Erythroblast (primary cell): ENCODE measurements around the gene MYCBPAP.

Experiments
- GATA1 ChIP-seq: IDR thresholded peaks from 2 replicates; pipeline ENCODE4 v1.6.1; 2011; ENCODE audit warnings: low read depth, mild to moderate bottlenecking, control low read depth, low read length, moderate library complexity
- POLR2A ChIP-seq: IDR thresholded peaks from 2 replicates; pipeline ENCODE4 v1.6.1; 2011; ENCODE audit warnings: mild to moderate bottlenecking, low read length

DNA sequence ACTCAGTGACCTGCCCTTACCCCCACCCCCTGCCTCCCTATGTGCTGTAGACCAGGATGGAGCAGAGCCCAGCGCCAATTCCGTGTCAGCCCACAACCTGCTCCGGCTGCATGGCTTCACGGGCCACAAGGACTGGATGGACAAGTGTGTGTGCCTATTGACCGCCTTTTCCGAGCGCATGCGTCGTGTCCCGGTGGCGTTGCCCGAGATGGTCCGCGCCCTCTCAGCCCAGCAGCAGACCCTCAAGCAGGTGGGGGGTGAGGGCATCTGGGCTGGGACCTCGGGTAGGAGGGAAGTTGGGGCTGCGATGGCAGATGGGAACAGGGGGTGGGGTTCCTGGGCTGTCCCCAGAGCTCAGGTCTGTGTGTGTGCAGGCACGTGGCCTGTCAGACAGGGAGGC, 46.0 kb downstream of the MYCBPAP start:
- no peak for TF ChIP-seq POLR2A
- TF ChIP-seq GATA1 = no peak
